Suprapubic skin (tissue), 4 donors: ENCODE data around the gene SUGCT. TPM values are rescaled to one million over a fixed set of nuclear protein-coding genes. Genes with fewer than 3 reads are reported as not detected.
"Not testable (repeated sequence)": the region's sequence is repeated elsewhere in the genome, so short reads cannot be mapped to it uniquely, and the experiment has no call there.

Experiments
- DNase-seq, 2 donors: peaks; one replicate each; pipeline ENCODE4 v3.0.0-alpha.2; 2019; ENCODE audit warnings: low spot score in 2 of 2
- H3K27ac ChIP-seq: fragments of 200-600 bp; sonication (generic); one replicate; pipeline ENCODE4 v1.5.1; 2019
- H3K27me3 ChIP-seq: fragments of 200-600 bp; sonication (generic); one replicate; pipeline ENCODE4 v1.5.1; 2019
- H3K36me3 ChIP-seq: fragments of 200-600 bp; sonication (generic); one replicate; pipeline ENCODE4 v1.5.1; 2019
- H3K4me1 ChIP-seq: fragments of 200-600 bp; sonication (generic); one replicate; pipeline ENCODE4 v1.5.1; 2019
- H3K4me3 ChIP-seq: fragments of 200-600 bp; sonication (generic); one replicate; pipeline ENCODE4 v1.5.1; 2019; ENCODE audit warnings: mild to moderate bottlenecking
- H3K9me3 ChIP-seq: fragments of 200-600 bp; sonication (generic); one replicate; pipeline ENCODE4 v1.5.1; 2019
- EP300 ChIP-seq: sonication (generic); formaldehyde crosslinking; IDR thresholded peaks from one replicate; pipeline ENCODE4 v1.6.1; 2017; ENCODE audit warnings: antibody characterized with exemption
- POLR2A ChIP-seq, 2 donors: fragments of 450-650 bp; IDR thresholded peaks; one replicate each; pipeline ENCODE4 v1.6.1; 2017; ENCODE audit warnings: antibody characterized with exemption in 2 of 2, mild to moderate bottlenecking in 2 of 2, moderate library complexity in 2 of 2
- POLR2AphosphoS5 ChIP-seq, 3 donors: sonication (generic); formaldehyde crosslinking; IDR thresholded peaks; one replicate each; pipeline ENCODE4 v1.6.1; 2017; ENCODE audit warnings: antibody characterized with exemption in 3 of 3
- WGBS: methylation state at CpG from one replicate; pipeline ENCODE4 v1.1.5; 2018; 5-methylcytosine and 5-hydroxymethylcytosine counted together
- total RNA-seq, 4 donors: library from RNA; depleted of rRNA; stranded (reverse); fragments of >200 nt; gene quantifications; one replicate each; pipeline ENCODE4 v1.1.0, GENCODE V29; 2016
- TF ChIP-seq, protein P1 (sequence below), 2 donors: fragments of 200-600 bp in 1 of 2; fragments of 450-650 bp in 1 of 2; sonication (generic) in 1 of 2; IDR thresholded peaks; one replicate each; pipeline ENCODE4 v1.5.1; 2016 to 2019; ENCODE audit warnings: antibody characterized with exemption in 2 of 2, mild to moderate bottlenecking in 1 of 2, moderate library complexity in 1 of 2

The SUGCT gene
- total RNA-seq, 4 donors from 2014 or later: 0.73 to 2.2 (median 0.98) TPM; not detected in 1

DNA sequence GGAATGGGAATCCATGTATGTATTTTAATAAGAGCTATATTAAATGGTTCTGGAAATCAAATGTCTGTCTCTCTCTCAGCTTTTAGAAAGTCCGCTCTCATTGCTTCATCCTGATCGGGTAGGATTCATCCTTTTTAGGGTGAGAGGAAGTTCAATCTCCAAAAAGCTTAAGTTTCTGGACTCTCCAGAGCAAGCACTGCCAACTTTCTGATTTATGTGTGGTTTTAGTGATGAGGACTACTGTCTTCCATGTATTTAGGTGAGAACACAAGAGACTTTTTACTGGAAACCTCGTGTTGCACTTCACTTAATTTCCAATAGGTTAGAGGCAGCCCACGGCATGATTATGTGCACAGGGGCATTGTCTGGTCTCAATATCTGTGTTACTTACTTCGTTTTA lies 267.9 kb downstream of the SUGCT start:
- no peak for TF ChIP-seq POLR2A (IDR thresholded peaks at IDR 0.05)
- TF ChIP-seq, protein P1, sequence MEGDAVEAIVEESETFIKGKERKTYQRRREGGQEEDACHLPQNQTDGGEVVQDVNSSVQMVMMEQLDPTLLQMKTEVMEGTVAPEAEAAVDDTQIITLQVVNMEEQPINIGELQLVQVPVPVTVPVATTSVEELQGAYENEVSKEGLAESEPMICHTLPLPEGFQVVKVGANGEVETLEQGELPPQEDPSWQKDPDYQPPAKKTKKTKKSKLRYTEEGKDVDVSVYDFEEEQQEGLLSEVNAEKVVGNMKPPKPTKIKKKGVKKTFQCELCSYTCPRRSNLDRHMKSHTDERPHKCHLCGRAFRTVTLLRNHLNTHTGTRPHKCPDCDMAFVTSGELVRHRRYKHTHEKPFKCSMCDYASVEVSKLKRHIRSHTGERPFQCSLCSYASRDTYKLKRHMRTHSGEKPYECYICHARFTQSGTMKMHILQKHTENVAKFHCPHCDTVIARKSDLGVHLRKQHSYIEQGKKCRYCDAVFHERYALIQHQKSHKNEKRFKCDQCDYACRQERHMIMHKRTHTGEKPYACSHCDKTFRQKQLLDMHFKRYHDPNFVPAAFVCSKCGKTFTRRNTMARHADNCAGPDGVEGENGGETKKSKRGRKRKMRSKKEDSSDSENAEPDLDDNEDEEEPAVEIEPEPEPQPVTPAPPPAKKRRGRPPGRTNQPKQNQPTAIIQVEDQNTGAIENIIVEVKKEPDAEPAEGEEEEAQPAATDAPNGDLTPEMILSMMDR (IDR thresholded peaks at IDR 0.05): no peak
- TF ChIP-seq EP300: no peak
- TF ChIP-seq POLR2AphosphoS5 (IDR thresholded peaks at IDR 0.05): no peak
- Histone ChIP-seq H3K4me3 (no peak overlapping the region), H3K36me3 (no peaks in the 10 kb centered on the region), H3K27me3 (no peaks in the 10 kb centered on the region), H3K27ac (no peak overlapping the region), H3K9me3 (no peaks in the 10 kb centered on the region), H3K4me1 (no peaks in the 10 kb centered on the region)
- 64% methylated on average over 5 of the region's 5 CpGs for WGBS
- DNase-seq: no peak

DNA sequence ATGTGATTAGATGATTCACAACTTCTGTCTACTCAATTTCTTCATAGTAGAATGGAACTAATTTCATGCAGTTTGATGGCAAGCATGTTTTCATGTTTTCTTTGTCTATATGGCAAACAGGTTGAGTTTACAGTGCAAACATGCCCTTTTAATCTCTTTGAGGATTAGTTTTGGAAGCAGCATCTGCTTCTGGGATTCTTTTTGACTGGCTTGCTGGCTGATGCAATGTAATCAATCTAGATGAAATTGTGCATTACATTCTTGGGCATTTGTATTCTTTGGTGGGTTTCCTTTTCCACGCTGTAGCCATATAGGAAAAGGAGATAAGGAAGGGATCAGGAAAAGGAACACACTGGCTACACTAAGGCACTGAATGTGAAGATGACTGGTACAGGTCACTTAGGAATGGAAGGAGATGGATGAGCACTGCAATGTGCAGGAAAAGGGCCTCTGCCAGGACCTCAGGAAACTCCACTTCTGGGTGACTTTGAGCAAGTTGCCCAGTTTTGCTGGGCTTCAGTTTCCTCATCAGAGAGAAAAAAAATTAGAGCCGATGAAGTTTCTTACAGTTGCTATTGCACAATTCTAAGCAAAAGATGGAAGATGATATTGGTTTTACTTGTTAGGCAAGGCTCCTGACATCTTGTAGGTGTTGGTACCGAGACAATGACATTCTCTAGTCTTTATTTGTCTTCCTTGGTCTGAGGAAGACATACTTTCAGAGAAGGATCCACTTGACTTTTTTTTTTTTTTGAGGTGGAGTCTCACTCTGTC lies 269.1 kb downstream of the SUGCT start:
- DNase-seq: no peak
- Histone ChIP-seq H3K4me3 (no peak overlapping the region), H3K9me3 (no peaks in the 10 kb centered on the region), H3K36me3 (no peaks in the 10 kb centered on the region), H3K27ac (no peak overlapping the region), H3K27me3 (no peaks in the 10 kb centered on the region), H3K4me1 (no peaks in the 10 kb centered on the region)
- WGBS: 84% methylated on average over 3 of the region's 3 CpGs
- TF ChIP-seq, protein P1 (IDR thresholded peaks at IDR 0.05): no peak
- TF ChIP-seq POLR2A (IDR thresholded peaks at IDR 0.05) (no peak), POLR2AphosphoS5 (IDR thresholded peaks at IDR 0.05) (no peak), EP300 (no peak)

DNA sequence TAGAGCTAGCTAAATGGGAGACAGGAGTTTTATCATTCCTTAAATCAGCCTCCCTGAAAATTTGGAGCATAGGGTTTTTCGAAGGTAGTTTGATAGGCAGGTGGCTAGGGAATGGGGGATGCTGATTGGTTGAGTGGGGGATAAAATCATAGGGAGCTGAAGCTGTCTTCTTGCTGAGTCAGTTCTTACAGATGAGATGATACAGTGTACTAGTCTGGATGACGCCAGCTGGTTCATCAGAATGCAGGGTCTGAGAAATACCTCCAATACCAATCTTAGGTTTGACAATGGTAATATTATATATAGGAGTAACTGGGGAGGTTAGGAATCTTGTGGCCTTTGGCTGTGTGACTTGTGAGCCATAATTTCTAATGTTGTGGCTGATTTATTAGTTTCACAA lies 271.2 kb downstream of the SUGCT start:
- Histone ChIP-seq H3K9me3 (no peaks in the 10 kb centered on the region), H3K4me3 (no peak overlapping the region), H3K36me3 (no peaks in the 10 kb centered on the region), H3K27ac (no peak overlapping the region), H3K27me3 (no peaks in the 10 kb centered on the region), H3K4me1 (no peaks in the 10 kb centered on the region)
- TF ChIP-seq, protein P1 (IDR thresholded peaks at IDR 0.05): no peak
- no peak for TF ChIP-seq POLR2A (IDR thresholded peaks at IDR 0.05)
- no peak for TF ChIP-seq POLR2AphosphoS5 (IDR thresholded peaks at IDR 0.05)
- TF ChIP-seq EP300: no peak
- no peak for DNase-seq
- 80% methylated on average over 2 of the region's 2 CpGs for WGBS

DNA sequence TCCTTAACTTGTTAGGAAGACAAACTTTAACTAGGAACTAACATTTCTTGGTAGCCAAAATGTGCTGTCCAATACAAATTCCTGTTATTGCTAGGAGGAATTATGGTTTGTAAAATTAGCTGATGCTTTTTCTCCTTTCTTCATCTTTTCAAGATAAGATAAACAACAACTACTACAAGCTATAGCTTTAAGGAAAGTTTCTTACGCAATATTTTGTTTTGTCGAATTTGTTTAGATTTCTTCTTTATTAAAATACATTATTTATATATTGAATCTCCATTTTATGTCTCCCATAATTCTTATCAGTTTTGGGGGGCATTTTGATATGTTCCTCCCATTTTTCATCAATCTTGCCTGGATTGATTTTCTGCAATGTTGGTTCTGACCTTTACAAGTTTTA lies 277.5 kb downstream of the SUGCT start:
- Histone ChIP-seq H3K27me3 (no peaks in the 10 kb centered on the region), H3K36me3 (no peaks in the 10 kb centered on the region), H3K4me1 (no peaks in the 10 kb centered on the region), H3K9me3 (no peaks in the 10 kb centered on the region), H3K27ac (no peak overlapping the region), H3K4me3 (no peak overlapping the region)
- no peak for TF ChIP-seq POLR2AphosphoS5 (IDR thresholded peaks at IDR 0.05)
- TF ChIP-seq, protein P1 (IDR thresholded peaks at IDR 0.05): no peak
- no peak for TF ChIP-seq POLR2A (IDR thresholded peaks at IDR 0.05)
- no peak for TF ChIP-seq EP300
- 91% methylated on average over 2 of the region's 2 CpGs for WGBS
- no peak for DNase-seq

DNA sequence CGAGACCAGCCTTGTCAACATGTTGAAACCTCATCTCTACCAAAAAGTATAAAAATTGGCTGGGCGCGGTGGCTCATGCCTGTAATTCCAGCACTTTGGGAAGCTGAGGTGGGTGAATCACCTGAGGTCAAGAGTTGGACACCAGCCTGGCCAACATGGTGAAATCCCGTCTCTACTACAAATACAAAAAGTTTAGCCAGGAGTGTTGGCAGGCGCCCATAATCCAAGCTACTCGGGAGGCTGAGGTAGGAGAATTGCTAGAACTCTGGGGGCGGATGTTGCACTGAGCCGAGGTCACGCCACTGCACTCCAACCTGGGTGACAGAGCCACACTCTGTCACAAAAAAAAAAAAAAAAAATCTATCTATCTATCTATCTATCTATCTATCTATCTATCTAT lies 279.9 kb downstream of the SUGCT start:
- WGBS: 87% methylated on average over 9 of the region's 9 CpGs
- not testable (repeated sequence) for H3K36me3 ChIP-seq, H3K4me3 ChIP-seq

DNA sequence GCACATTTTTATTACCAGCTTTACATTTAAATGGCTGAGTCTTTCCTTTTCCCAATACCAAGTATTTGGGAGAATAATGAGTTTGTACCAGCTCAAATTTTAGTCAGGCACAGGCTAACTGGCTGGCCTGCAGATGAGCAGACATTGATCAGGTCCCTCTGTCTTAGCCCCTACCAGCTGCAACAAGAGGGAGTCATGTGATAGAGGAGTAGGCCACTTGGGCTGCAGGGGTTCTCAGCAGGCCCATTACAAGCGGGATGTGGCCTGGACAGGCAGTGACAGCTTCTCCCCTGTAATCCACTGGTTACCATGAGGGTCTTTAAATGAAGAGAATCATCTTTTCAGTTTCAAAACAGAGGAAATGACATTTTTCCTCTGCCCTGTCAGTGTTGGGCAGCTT lies 283.6 kb downstream of the SUGCT start:
- DNase-seq: no peak
- no peaks in the 10 kb centered on the region for H3K27me3 ChIP-seq
- TF ChIP-seq, protein P1 (IDR thresholded peaks at IDR 0.05): no peak
- TF ChIP-seq POLR2AphosphoS5 (IDR thresholded peaks at IDR 0.05) (no peak), EP300 (no peak), POLR2A (IDR thresholded peaks at IDR 0.05) (no peak)
- 89% methylated on average over 1 of the region's 1 CpG for WGBS
- no peaks in the 10 kb centered on the region for H3K9me3 ChIP-seq
- no peaks in the 10 kb centered on the region for H3K36me3 ChIP-seq
- no peaks in the 10 kb centered on the region for H3K4me1 ChIP-seq
- no peak overlapping the region for H3K4me3 ChIP-seq
- H3K27ac ChIP-seq: no peak overlapping the region

More for the DNA sequence above, 279.9 kb downstream of the SUGCT start:
- DNase-seq, H3K9me3 ChIP-seq, H3K27ac ChIP-seq, H3K27me3 ChIP-seq, H3K4me1 ChIP-seq: not testable (repeated sequence)
